HG03354 (cell line): ENCODE results near the gene OR2G6.
"Not testable (repeated sequence)": the region's sequence is repeated elsewhere in the genome, so short reads cannot be mapped to it uniquely, and the experiment has no call there.

Source experiments
- ATAC-seq: cut with Tn5 transposase; IDR thresholded peaks from one replicate; pipeline ENCODE4 v1.9.1; 2021; ENCODE audit warnings: mild to moderate bottlenecking; ENCODE audit not compliant: unreplicated experiment, poor library complexity, severe bottlenecking

Gene OR2G6

DNA sequence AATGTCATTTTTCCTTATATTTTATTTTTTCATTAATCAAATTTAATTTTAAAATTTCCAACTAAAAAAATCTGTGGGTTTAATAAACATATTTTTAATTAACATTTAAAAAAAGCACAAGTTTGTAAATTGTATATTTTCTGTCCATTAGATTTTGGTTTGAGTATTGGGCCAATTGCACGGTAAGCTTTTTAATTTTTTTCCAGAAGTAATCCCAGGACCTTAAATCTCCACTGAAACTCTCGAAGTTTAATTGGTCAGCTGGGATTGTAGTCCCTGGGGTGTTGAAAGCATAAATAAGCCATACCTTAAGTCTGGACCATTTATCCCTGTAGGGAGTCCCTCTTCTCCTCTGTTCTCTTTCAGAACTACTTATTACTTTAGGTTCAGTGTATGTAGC lies at the start of gene OR2G6:
OR2G6 (plus strand) TSS at position 301 of the 400 bp plus-strand sequence. CDS start 13,574 bp downstream, outside the sequence.
- ATAC-seq: not testable (repeated sequence)

DNA sequence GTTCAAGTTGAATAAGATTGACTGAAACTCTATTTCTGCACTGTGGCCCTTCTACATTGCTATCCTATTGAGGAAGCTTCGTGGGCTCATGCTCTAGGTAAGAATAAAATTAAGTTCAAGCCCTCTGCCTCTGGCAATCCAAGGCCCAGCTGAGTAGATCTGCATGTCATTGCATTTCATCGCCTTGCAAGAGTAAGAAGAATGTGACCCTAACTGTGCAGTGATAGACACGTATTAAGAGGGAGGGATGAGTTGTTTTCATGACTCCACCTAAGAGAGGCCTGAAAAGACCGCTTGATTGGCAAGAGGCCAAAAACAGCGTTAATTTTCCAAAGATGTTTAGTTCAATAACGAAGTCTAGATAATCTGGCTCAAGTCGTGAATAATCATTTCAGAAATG lies 48.8 kb upstream of the OR2G6 start:
- ATAC-seq: not testable (repeated sequence)

DNA sequence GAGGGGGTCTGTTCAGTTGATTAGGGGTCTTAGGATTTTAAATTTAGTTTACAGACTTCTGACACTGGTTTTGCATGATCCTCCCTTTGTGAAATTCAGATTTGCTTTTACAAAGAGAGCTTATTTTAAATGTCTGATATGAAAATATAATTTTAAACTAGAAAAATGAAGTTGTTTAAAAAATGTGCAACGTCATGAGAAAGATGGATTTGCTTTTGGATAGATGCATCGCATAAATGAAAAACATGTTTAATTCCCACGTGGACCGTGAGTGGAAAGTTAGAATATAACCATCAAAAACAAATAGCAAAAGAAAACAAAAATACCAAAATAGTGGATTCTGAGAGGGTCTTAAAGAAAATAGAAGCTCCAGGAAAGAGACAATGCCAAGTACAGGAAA lies 36.7 kb upstream of the OR2G6 start:
- ATAC-seq: no peak

DNA sequence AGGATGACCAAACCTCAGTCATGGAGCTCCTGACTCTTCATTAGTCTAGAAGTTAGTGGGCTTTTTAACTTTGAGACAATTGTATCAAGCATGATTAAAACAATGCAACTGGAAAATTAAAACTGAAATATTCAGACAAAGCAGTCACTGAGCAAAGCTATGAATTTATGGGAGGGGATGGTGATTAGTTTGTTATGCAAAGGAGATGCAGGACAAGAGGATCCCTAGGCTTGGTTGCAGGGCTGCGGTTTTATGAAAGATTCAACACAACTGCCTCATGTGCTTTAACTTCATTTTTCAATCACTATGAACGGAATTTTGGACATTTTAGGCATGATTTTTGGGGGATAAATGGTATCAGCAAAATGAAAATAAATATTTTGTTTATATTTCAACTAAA lies 35.8 kb upstream of the OR2G6 start:
- ATAC-seq: not testable (repeated sequence)

DNA sequence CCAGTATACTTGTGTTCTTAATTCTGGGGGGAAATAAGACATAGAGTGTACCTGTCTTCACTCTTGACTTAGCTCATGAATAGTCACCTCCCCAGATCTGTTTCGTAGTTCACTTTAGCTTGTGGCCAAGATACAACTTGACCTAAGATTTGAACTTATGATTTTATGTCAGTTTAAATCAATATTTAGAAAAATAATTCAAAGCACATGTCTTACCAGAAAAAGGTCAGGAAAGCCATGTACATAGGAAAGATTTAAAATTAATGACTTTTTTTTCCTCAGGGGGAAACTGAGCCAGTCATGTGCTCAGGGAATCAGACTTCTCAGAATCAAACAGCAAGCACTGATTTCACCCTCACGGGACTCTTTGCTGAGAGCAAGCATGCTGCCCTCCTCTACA lies 34.8 kb upstream of the OR2G6 start, which contains the start of gene OR2T3:
OR2T3 (plus strand) TSS at position 301 of the 400 bp plus-strand sequence; CDS start at position 301, 0 bp downstream.
- ATAC-seq: not testable (repeated sequence)

DNA sequence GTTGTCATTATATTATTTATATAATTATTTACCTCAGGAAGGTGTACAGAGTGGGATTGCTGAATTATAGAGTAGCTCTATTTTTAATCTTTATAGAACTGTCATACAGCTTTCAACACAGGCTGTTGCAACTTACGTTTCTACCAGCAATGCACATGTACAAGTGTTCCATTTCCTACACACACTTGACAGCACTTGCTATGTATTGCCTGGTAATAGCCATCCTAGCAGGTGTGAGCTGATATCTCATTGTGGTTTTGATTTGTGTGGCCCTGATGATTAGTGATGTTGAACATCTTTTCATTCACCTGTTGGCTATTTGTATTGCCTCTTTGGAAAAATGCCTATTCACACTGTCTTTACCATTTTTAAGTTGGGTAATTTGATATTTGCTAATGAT lies 32.2 kb upstream of the OR2G6 start:
- peak; percentile 77 for ATAC-seq

DNA sequence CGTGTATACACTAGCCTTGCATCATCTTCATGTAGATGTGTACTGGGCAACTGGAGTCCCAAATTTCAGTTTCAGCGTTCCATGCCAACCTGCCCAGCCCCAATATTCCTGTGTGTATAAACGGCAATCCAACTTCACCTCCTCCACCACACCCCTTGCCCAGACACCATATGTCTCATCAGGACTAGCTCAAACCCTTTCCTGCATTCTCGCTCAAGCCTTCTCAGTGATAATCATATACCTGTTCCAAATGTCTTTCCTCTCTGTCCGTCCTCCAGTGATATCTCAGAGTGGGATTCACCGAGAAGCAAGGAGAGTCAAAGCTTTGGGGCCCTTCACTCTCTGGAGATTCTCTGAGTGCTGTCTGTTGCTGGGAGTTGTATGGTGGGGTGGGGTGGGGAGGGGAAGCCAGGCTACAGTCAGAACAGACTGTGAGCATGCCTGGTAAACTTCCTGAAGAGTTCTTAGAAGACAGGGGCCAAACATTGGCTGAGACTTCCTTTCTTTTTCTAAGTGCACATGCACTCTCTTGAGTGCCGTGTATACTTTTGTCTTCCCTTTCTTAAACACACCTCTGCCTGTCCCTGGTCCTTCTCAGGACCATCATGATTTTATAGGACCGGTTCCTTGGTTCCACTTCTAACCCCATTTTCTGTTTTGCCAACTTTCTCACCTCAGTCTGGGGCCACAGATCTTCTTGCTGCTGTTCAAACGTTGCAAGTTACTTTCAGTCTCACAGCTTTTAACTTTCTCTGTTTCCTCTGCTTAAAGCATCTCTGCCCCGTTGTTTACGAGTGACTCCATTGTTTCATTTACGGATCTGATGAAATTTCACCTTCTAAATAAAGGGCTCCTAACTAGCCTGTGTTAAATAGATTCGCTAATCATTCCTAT lies 25.9 kb upstream of the OR2G6 start:
- peak; percentile 94 for ATAC-seq

DNA sequence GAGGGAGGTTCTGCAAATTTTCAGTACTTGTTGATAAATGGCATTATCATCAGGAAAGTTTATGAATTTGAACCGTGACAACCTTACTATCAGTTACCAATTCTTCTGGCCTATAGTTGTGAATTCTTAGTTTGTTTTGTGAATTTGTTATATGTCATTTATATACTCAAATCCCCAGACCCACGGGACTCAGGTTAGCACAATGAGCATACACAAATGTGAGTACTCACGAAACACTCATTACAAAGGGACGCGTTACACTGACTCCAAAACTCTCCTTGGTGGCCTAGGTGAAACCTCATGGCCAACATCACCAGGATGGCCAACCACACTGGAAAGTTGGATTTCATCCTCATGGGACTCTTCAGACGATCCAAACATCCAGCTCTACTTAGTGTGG lies 19.6 kb upstream of the OR2G6 start, which contains the start of gene OR2T5:
OR2T5 (plus strand) TSS at position 301 of the 400 bp plus-strand sequence; CDS start at position 301, 0 bp downstream.
- not testable (repeated sequence) for ATAC-seq

DNA sequence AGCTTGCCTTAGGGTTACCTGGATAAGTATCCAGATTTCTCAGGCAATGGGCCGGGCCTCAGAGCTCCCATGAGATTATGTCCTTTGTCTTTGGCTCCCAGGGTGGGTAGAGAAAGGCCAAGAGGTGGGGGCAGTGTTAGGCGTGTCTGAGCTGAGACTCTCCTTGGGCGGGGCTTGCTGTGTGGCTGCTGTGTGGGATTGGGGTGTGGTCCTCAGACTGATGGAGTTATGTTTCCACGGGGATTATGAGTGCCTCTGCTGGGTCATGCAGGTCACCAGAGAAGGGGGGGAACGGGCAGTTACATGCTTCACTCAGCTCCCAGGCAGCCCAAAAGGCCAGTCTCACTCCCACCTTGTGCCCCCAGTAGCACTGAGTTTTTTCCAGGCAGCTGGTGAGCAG lies 11.2 kb upstream of the OR2G6 start:
- ATAC-seq: not testable (repeated sequence)

DNA sequence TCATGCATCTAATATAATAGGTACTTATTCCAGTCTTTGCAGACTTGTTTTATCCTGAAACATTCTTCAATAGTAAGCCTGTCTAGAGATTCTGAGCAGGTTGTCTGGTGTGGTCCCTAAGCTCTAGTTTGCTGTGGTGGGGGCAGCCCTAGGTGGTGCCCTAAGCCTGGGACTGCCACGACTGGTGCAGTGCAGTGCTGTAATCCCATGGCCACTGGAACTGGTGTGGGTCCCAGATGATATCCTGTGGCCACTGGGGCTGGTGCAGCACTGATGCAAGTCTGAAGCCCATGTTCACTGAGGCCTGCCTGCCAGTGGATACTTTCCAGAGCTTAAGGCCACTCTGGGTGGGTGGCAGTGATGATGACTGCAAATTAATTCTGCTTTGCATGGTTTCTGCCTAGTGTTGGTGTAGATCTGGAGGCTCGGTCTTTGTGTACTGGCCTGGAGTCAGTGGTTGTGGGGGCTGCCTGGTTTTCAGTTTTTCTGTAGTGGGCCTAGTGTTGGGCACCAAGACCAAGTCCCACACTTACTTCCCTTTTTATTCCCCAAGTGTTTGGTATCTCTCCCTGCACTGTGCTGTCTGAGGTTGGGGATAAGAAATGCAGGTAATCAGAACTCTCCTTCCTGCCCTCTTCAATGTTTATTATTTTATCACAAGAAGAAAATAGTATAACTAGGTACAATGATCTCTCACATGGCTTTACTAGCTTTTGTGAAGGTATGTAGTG lies 7.4 kb upstream of the OR2G6 start:
- ATAC-seq: not testable (repeated sequence)

DNA sequence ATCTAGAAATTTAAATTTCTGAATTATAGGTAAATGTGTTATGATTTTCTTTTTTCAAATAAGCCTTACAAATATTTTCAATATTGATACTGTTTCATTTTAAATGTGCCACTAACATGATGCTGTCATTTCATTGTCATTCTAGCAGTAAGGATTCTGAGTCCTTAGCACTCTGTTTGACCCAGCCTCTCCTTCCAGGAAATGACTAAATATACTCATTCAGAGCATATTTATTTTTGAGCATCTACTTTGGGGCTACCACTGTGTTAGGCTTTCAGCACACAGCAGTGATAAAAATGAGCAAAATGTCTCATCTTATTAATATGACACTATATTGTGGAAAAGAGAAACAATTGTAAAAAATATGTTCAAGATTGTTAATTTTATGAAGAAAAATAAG lies 2.3 kb downstream of the OR2G6 start:
- ATAC-seq: not testable (repeated sequence)

DNA sequence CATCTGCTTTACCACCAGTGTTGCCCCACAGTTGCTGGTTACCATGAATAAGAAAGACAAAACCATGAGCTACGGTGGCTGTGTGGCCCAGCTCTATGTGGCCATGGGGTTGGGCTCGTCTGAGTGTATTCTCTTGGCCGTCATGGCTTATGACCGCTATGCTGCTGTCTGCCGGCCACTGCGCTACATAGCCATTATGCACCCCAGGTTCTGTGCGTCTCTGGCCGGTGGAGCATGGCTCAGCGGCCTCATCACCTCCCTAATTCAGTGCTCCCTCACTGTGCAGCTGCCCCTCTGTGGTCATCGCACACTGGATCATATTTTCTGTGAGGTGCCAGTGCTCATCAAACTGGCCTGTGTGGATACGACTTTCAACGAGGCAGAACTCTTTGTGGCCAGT lies 14.0 kb downstream of the OR2G6 start:
- no peak for ATAC-seq

DNA sequence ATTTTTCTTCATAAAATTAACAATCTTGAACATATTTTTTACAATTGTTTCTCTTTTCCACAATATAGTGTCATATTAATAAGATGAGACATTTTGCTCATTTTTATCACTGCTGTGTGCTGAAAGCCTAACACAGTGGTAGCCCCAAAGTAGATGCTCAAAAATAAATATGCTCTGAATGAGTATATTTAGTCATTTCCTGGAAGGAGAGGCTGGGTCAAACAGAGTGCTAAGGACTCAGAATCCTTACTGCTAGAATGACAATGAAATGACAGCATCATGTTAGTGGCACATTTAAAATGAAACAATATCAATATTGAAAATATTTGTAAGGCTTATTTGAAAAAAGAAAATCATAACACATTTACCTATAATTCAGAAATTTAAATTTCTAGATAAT lies 29.6 kb downstream of the OR2G6 start:
- ATAC-seq: peak; percentile 51

DNA sequence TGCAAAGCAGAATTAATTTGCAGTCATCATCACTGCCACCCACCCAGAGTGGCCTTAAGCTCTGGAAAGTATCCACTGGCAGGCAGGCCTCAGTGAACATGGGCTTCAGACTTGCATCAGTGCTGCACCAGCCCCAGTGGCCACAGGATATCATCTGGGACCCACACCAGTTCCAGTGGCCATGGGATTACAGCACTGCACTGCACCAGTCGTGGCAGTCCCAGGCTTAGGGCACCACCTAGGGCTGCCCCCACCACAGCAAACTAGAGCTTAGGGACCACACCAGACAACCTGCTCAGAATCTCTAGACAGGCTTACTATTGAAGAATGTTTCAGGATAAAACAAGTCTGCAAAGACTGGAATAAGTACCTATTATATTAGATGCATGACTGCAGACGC lies 39.5 kb downstream of the OR2G6 start:
- not testable (repeated sequence) for ATAC-seq

DNA sequence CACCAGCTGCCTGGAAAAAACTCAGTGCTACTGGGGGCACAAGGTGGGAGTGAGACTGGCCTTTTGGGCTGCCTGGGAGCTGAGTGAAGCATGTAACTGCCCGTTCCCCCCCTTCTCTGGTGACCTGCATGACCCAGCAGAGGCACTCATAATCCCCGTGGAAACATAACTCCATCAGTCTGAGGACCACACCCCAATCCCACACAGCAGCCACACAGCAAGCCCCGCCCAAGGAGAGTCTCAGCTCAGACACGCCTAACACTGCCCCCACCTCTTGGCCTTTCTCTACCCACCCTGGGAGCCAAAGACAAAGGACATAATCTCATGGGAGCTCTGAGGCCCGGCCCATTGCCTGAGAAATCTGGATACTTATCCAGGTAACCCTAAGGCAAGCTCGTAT lies 43.2 kb downstream of the OR2G6 start:
- ATAC-seq: not testable (repeated sequence)

DNA sequence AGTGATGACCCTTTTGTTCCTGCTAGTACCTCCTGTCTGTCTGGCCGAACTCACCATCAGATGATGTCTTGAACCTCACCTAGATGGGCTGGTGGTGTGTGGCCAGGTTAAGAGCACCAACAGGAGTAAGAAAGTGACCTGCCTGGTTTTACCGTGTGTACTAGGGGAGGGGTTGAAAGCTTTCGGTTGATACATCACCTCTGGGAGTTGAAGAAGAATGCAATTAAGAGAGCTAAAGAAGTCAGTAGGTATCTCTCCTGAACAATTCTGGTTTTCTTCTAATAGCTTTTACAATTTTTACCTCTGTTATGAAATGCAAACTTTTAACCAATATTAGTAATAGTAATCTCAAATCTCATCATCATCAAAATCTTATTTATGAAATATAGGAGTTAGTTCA lies 54.8 kb downstream of the OR2G6 start, which contains the start of gene OR2T29:
OR2T29 (minus strand) TSS at position 101 of the 400 bp plus-strand sequence. CDS start 3,281 bp downstream, outside the sequence.
- not testable (repeated sequence) for ATAC-seq

DNA sequence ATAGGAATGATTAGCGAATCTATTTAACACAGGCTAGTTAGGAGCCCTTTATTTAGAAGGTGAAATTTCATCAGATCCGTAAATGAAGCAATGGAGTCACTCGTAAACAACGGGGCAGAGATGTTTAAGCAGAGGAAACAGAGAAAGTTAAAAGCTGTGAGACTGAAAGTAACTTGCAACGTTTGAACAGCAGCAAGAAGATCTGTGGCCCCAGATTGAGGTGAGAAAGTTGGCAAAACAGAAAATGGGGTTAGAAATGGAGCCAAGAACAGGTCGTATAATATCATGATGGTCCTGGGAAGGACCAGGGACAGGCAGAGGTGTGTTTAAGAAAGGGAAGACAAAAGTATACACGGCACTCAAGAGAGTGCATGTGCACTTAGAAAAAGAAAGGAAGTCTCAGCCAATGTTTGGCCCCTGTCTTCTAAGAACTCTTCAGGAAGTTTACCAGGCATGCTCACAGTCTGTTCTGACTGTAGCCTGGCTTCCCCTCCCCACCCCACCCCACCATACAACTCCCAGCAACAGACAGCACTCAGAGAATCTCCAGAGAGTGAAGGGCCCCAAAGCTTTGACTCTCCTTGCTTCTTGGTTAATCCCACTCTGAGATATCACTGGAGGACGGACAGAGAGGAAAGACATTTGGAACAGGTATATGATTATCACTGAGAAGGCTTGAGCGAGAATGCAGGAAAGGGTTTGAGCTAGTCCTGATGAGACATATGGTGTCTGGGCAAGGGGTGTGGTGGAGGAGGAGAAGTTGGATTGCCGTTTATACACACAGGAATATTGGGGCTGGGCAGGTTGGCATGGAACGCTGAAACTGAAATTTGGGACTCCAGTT lies 57.9 kb downstream of the OR2G6 start:
- ATAC-seq: peak; percentile 81

DNA sequence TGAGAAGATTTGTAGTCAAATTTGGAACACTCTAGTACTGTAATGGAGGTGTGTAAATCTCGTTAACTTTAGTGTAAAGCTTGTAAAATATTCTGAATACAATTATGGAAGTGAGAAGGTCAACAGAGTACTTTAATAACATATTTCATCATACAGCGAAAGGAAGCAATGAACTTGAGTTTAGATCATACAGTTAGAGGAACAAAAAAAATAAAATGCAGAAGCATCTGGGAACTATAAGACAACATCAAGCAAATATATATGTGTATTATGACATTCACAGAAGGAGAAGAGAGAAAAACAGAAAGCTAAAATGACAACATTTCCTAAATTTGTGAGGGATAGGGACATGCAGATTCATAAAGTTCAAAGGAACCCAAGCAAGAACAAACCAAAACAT lies 61.2 kb downstream of the OR2G6 start:
- ATAC-seq: not testable (repeated sequence)

DNA sequence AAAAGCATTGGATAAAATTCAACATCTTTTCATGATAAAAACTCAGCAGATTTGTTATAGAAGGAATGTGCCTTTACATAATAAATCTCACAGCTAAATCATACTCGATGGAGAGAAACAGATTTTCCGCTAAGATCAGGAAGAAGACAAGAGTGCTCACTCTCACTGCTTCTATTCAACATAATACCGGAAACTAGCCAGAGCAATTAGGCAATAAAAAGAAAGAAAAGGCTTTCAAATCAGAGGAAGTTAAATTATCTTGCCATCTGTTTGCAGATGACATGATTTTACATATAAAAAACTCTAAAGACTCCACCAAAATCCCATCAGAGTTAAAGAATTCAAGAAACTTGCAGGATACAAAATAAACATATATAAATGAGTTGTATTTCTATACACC lies 62.9 kb downstream of the OR2G6 start:
- not testable (repeated sequence) for ATAC-seq
